Osteocyte (in vitro differentiated cells): ENCODE data around the gene PLEKHF1. TPM values are rescaled to one million over a fixed set of nuclear protein-coding genes. Genes with fewer than 3 reads are reported as not detected.
A peak's percentile ranks its signal among the peaks of the same experiment; 100 is the strongest.

Experiments used
- DNase-seq: peaks from one replicate; pipeline ENCODE4 v3.0.0; 2021; ENCODE audit warnings: mixed read lengths; ENCODE audit not compliant: unreplicated experiment; ENCODE audit errors: extremely low spot score
- H3K27ac Mint-ChIP-seq: one replicate; pipeline ENCODE4 v1.8.0; 2021; ENCODE audit warnings: mild to moderate bottlenecking, mixed read lengths; ENCODE audit not compliant: unreplicated experiment
- H3K27me3 Mint-ChIP-seq: one replicate; pipeline ENCODE4 v1.8.0; 2021; ENCODE audit warnings: mixed read lengths; ENCODE audit not compliant: unreplicated experiment
- H3K36me3 Mint-ChIP-seq: one replicate; pipeline ENCODE4 v1.8.0; 2021; ENCODE audit warnings: mixed read lengths; ENCODE audit not compliant: unreplicated experiment
- H3K4me1 Mint-ChIP-seq: one replicate; pipeline ENCODE4 v1.8.0; 2021; ENCODE audit warnings: mixed read lengths; ENCODE audit not compliant: unreplicated experiment
- H3K4me3 Mint-ChIP-seq: one replicate; pipeline ENCODE4 v1.8.0; 2021; ENCODE audit warnings: mild to moderate bottlenecking, moderate library complexity, mixed read lengths; ENCODE audit not compliant: unreplicated experiment
- H3K9me3 Mint-ChIP-seq: one replicate; pipeline ENCODE4 v1.8.0; 2021; ENCODE audit warnings: mixed read lengths; ENCODE audit not compliant: unreplicated experiment
- CTCF ChIP-seq: fragments of 200-600 bp; sonication (generic); IDR thresholded peaks from 2 replicates; pipeline ENCODE4 v1.5.0; 2021; ENCODE audit warnings: antibody characterized with exemption, mild to moderate bottlenecking, moderate library complexity
- total RNA-seq: library from RNA; stranded (reverse); gene quantifications from 2 replicates; pipeline ENCODE4 v1.2.1, GENCODE V29; 2021

PLEKHF1 gene
- total RNA-seq, 1 donor from 2014 or later, result 27.3 TPM

- H3K4me3 Mint-ChIP-seq, result no peak overlapping the region
- H3K27me3 Mint-ChIP-seq, result peaks cover 33% of the 10 kb centered on the region
- peaks cover 3% of the 10 kb centered on the region for H3K4me1 Mint-ChIP-seq
- peaks cover 6% of the 10 kb centered on the region for H3K9me3 Mint-ChIP-seq
- H3K36me3 Mint-ChIP-seq, result peaks cover 3% of the 10 kb centered on the region
- no peak overlapping the region for H3K27ac Mint-ChIP-seq
- no peak for DNase-seq
- TF ChIP-seq CTCF, result no peak
Measured at GRCh38 chr19:29651622-29652394, 13.5 kb upstream of the PLEKHF1 start.

- peaks cover 3% of the 10 kb centered on the region for H3K36me3 Mint-ChIP-seq
Measured at GRCh38 chr19:29653398-29653797, 11.9 kb upstream of the PLEKHF1 start.

GRCh38 chr19:29655648-29656335 is 9.5 kb upstream of the PLEKHF1 start:
- H3K27ac Mint-ChIP-seq, result no peak overlapping the region
- H3K4me1 Mint-ChIP-seq, result peaks cover 15% of the 10 kb centered on the region
- no peak for DNase-seq
- H3K9me3 Mint-ChIP-seq, result peaks cover 6% of the 10 kb centered on the region
- H3K4me3 Mint-ChIP-seq, result no peak overlapping the region
- peaks cover 33% of the 10 kb centered on the region for H3K27me3 Mint-ChIP-seq
- no peak for TF ChIP-seq CTCF
- H3K36me3 Mint-ChIP-seq, result peaks cover 3% of the 10 kb centered on the region

More at GRCh38 chr19:29653398-29653797, 11.9 kb upstream of the PLEKHF1 start:
- TF ChIP-seq CTCF, result no peak
- DNase-seq, result no peak
- H3K9me3 Mint-ChIP-seq, result peaks cover 6% of the 10 kb centered on the region
- H3K4me3 Mint-ChIP-seq, result no peak overlapping the region
- H3K27ac Mint-ChIP-seq, result no peak overlapping the region
- peaks cover 3% of the 10 kb centered on the region for H3K4me1 Mint-ChIP-seq
- H3K27me3 Mint-ChIP-seq, result peaks cover 33% of the 10 kb centered on the region

GRCh38 chr19:29658221-29658991 is 6.9 kb upstream of the PLEKHF1 start:
- Mint-ChIP-seq H3K27me3 (peaks cover 12% of the 10 kb centered on the region), H3K36me3 (peaks cover 3% of the 10 kb centered on the region), H3K4me1 (peaks cover 38% of the 10 kb centered on the region), H3K4me3 (no peak overlapping the region), H3K27ac (peak overlapping the region; percentile 39), H3K9me3 (peaks cover 6% of the 10 kb centered on the region)
- TF ChIP-seq CTCF, result no peak
- DNase-seq, result no peak

GRCh38 chr19:29660835-29661234 is 4.4 kb upstream of the PLEKHF1 start:
- Mint-ChIP-seq H3K9me3 (no peaks in the 10 kb centered on the region), H3K4me1 (peaks cover 53% of the 10 kb centered on the region), H3K36me3 (no peaks in the 10 kb centered on the region), H3K27me3 (no peaks in the 10 kb centered on the region), H3K27ac (peak overlapping the region; percentile 99), H3K4me3 (no peak overlapping the region)
- TF ChIP-seq CTCF, result no peak
- DNase-seq, result no peak
